RWPE2 (cell line): ENCODE measurements around the gene SMYD5.

Experiments
- ATAC-seq: fragments of 200-7000 bp; cut with Tn5 transposase; 3 replicates; pipeline ENCODE4 v1.9.1; 2021; ENCODE audit warnings: low read depth
- DNase-seq: peaks from one replicate; pipeline ENCODE4 v3.0.0-alpha.2; 2020; ENCODE audit warnings: low spot score
- H3K27ac ChIP-seq: fragments of 450-650 bp; 2 replicates; pipeline ENCODE4 v1.5.1; 2017; ENCODE audit warnings: mild to moderate bottlenecking; ENCODE audit not compliant: poor library complexity, severe bottlenecking
- H3K27me3 ChIP-seq: fragments of 250-450 bp; sonication (Bioruptor Pico); 2 replicates; pipeline ENCODE4 v1.5.1; 2021; ENCODE audit warnings: mild to moderate bottlenecking, moderate library complexity; ENCODE audit not compliant: insufficient read depth, poor library complexity, severe bottlenecking
- H3K36me3 ChIP-seq: fragments of 250-450 bp; sonication (Bioruptor Pico); 2 replicates; pipeline ENCODE4 v1.5.1; 2020; ENCODE audit warnings: low read depth, mild to moderate bottlenecking, moderate library complexity
- H3K4me1 ChIP-seq: fragments of 250-450 bp; sonication (Bioruptor Pico); 2 replicates; pipeline ENCODE4 v1.5.1; 2021; ENCODE audit warnings: mild to moderate bottlenecking, moderate library complexity; ENCODE audit not compliant: insufficient read depth, poor library complexity, severe bottlenecking
- H3K4me3 ChIP-seq: fragments of 250-450 bp; sonication (Bioruptor Pico); 2 replicates; pipeline ENCODE4 v1.5.1; 2021; ENCODE audit warnings: mild to moderate bottlenecking, moderate library complexity; ENCODE audit not compliant: severe bottlenecking
- H3K9me3 ChIP-seq: fragments of 250-450 bp; sonication (Bioruptor Pico); 2 replicates; pipeline ENCODE4 v1.5.1; 2021; ENCODE audit warnings: mild to moderate bottlenecking, moderate library complexity; ENCODE audit not compliant: severe bottlenecking
- CTCF ChIP-seq: fragments of 450-650 bp; IDR thresholded peaks from one replicate; pipeline ENCODE4 v1.5.1; 2017; ENCODE audit warnings: mild to moderate bottlenecking, moderate library complexity; ENCODE audit not compliant: poor library complexity, severe bottlenecking

SMYD5 gene

GRCh38 chr2:73223821-73224220, 9.8 kb downstream of the SMYD5 start:
- no peak for DNase-seq
- no peak for ATAC-seq
- Histone ChIP-seq H3K27ac (no peak overlapping the region), H3K4me1 (no peaks in the 10 kb centered on the region), H3K36me3 (peaks cover 26% of the 10 kb centered on the region), H3K4me3 (no peak overlapping the region), H3K9me3 (no peaks in the 10 kb centered on the region), H3K27me3 (no peaks in the 10 kb centered on the region)
- no peak for TF ChIP-seq CTCF

GRCh38 chr2:73225513-73226360, 11.7 kb downstream of the SMYD5 start:
- no peaks in the 10 kb centered on the region for H3K9me3 ChIP-seq
- no peaks in the 10 kb centered on the region for H3K27me3 ChIP-seq
- no peak overlapping the region for H3K27ac ChIP-seq
- ATAC-seq (no peak), DNase-seq (no peak)
- TF ChIP-seq CTCF: no peak
- H3K36me3 ChIP-seq: peaks cover 16% of the 10 kb centered on the region
- no peak overlapping the region for H3K4me3 ChIP-seq
- no peaks in the 10 kb centered on the region for H3K4me1 ChIP-seq

GRCh38 chr2:73227086-73227485, 13.0 kb downstream of the SMYD5 start:
- no peak for ATAC-seq
- H3K4me3 ChIP-seq: no peak overlapping the region

GRCh38 chr2:73228631-73229030, 14.6 kb downstream of the SMYD5 start:
- ATAC-seq: no peak
- no peak overlapping the region for H3K4me3 ChIP-seq
- TF ChIP-seq CTCF: no peak
- peaks cover under 1% of the 10 kb centered on the region for H3K36me3 ChIP-seq
- no peaks in the 10 kb centered on the region for H3K27me3 ChIP-seq
- DNase-seq: no peak
- no peak overlapping the region for H3K27ac ChIP-seq
- H3K4me1 ChIP-seq: no peaks in the 10 kb centered on the region
- H3K9me3 ChIP-seq: no peaks in the 10 kb centered on the region

More at GRCh38 chr2:73227086-73227485, 13.0 kb downstream of the SMYD5 start:
- no peak overlapping the region for H3K27ac ChIP-seq
- H3K27me3 ChIP-seq: no peaks in the 10 kb centered on the region
- TF ChIP-seq CTCF: no peak
- no peak for DNase-seq
- peaks cover 6% of the 10 kb centered on the region for H3K36me3 ChIP-seq
- no peaks in the 10 kb centered on the region for H3K4me1 ChIP-seq
- no peaks in the 10 kb centered on the region for H3K9me3 ChIP-seq
